ENCODE measurements around the gene GFPT1.

GRCh38 chr2:69405306-69405705 lies 18.3 kb upstream of the GFPT1 start:
- TF ChIP-seq, protein P1, sequence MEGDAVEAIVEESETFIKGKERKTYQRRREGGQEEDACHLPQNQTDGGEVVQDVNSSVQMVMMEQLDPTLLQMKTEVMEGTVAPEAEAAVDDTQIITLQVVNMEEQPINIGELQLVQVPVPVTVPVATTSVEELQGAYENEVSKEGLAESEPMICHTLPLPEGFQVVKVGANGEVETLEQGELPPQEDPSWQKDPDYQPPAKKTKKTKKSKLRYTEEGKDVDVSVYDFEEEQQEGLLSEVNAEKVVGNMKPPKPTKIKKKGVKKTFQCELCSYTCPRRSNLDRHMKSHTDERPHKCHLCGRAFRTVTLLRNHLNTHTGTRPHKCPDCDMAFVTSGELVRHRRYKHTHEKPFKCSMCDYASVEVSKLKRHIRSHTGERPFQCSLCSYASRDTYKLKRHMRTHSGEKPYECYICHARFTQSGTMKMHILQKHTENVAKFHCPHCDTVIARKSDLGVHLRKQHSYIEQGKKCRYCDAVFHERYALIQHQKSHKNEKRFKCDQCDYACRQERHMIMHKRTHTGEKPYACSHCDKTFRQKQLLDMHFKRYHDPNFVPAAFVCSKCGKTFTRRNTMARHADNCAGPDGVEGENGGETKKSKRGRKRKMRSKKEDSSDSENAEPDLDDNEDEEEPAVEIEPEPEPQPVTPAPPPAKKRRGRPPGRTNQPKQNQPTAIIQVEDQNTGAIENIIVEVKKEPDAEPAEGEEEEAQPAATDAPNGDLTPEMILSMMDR (IDR thresholded peaks at IDR 0.05) = no peak
- TF ChIP-seq POLR2A (IDR thresholded peaks at IDR 0.05) = no peak

All from adrenal gland (tissue), 5 donors.